OCI-LY3 (cell line): ENCODE results near the gene ACOX3.
"Not testable (repeated sequence)": the region's sequence is repeated elsewhere in the genome, so short reads cannot be mapped to it uniquely, and the experiment has no call there.

Experiments
- H2AFZ ChIP-seq: fragments of 200-600, 300-600 bp; shearing (Covaris generic); 2 replicates; pipeline ENCODE4 v1.6.0; 2014; ENCODE audit warnings: antibody characterized with exemption, low read depth, low read length
- H3K27ac ChIP-seq: fragments of 200-600, 300-600 bp; sonication (generic); 2 replicates; pipeline ENCODE4 v1.5.1; 2014; ENCODE audit warnings: mild to moderate bottlenecking, low read length, moderate library complexity, mixed read lengths
- H3K27me3 ChIP-seq: fragments of 200-600, 300-600 bp; sonication (generic); 2 replicates; pipeline ENCODE4 v1.6.1; 2014; ENCODE audit warnings: low read depth, low read length, mixed read lengths
- H3K36me3 ChIP-seq: fragments of 200-600, 300-600 bp; sonication (generic); replicated peaks from 2 replicates; pipeline ENCODE3; 2014; ENCODE audit warnings: low read depth, low read length, mixed read lengths
- H3K4me1 ChIP-seq: fragments of 300-600, 200-600 bp; sonication (generic); 2 replicates; pipeline ENCODE4 v1.6.1; 2014; ENCODE audit warnings: low read length, mixed read lengths
- H3K4me2 ChIP-seq: fragments of 200-600, 300-600 bp; sonication (generic); 2 replicates; pipeline ENCODE4 v1.6.1; 2014; ENCODE audit warnings: low read length, mixed read lengths
- H3K4me3 ChIP-seq: fragments of 300-600, 200-600 bp; sonication (generic); 2 replicates; pipeline ENCODE4 v1.5.1; 2014; ENCODE audit warnings: antibody characterized with exemption, mild to moderate bottlenecking, low read length, moderate library complexity
- H3K79me2 ChIP-seq: fragments of 300-600, 200-600 bp; shearing (Covaris generic); 2 replicates; pipeline ENCODE4 v1.6.1; 2014; ENCODE audit warnings: mild to moderate bottlenecking, low read length, mixed read lengths
- H3K9ac ChIP-seq: fragments of 300-600, 200-600 bp; shearing (Covaris generic); 2 replicates; pipeline ENCODE4 v1.6.0; 2014; ENCODE audit warnings: mild to moderate bottlenecking, low read length, moderate library complexity
- H3K9me3 ChIP-seq: fragments of 200-600, 300-600 bp; shearing (Covaris generic); 2 replicates; pipeline ENCODE4 v1.6.1; 2014; ENCODE audit warnings: low read length, mixed read lengths; ENCODE audit not compliant: insufficient read depth
- H4K20me1 ChIP-seq: fragments of 200-600, 300-600 bp; sonication (generic); 2 replicates; pipeline ENCODE4 v1.6.1; 2016; ENCODE audit warnings: low read length, mixed read lengths; ENCODE audit not compliant: insufficient read depth
- EZH2phosphoT487 ChIP-seq: fragments of 200-600 bp; shearing (Covaris generic); IDR thresholded peaks from 2 replicates; pipeline ENCODE4 v1.6.1; 2018; ENCODE audit warnings: antibody characterized with exemption, mixed run types, low read depth
- TF ChIP-seq, protein P1 (sequence below): fragments of 200-600, 300-600 bp; sonication (generic); IDR thresholded peaks from 2 replicates; pipeline ENCODE4 v1.5.1; 2014; ENCODE audit warnings: antibody characterized with exemption, low read length, low read depth

The ACOX3 gene

DNA sequence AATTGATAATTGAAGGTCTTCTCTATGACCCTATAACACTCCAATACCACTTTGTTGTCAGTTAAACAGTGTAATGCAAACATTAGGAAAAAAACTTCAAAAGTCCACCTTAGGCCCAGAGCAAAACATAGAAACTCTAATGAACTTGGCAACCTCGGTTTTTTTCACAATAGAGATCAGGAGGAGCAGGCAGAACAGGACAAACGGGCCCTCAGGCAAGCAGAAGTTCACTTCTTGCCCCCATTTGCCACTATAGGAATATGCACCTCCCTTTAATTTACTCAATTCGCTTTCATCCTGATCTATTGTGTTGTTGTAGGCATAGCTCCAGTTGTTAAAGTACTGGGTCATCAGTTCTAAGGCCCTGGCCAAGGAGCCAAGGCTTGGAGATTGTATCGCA, 18.2 kb downstream of the ACOX3 start:
- no peak overlapping the region for H3K27ac ChIP-seq

GRCh38 chr4:8420151-8420550, 20.4 kb downstream of the ACOX3 start:
- H3K4me3 ChIP-seq, H3K4me2 ChIP-seq, H3K9ac ChIP-seq, H3K27ac ChIP-seq, H3K36me3 ChIP-seq, H3K9me3 ChIP-seq, H3K4me1 ChIP-seq, H2AFZ ChIP-seq, H3K27me3 ChIP-seq: not testable (repeated sequence)
- Histone ChIP-seq H4K20me1 (peaks cover 17% of the 10 kb centered on the region), H3K79me2 (peaks cover 30% of the 10 kb centered on the region)

More for the DNA sequence above, 18.2 kb downstream of the ACOX3 start:
- Histone ChIP-seq H3K79me2 (peaks cover 39% of the 10 kb centered on the region), H3K4me1 (peaks cover 3% of the 10 kb centered on the region), H3K9ac (no peak overlapping the region), H2AFZ (no peak overlapping the region), H3K9me3 (no peaks in the 10 kb centered on the region), H4K20me1 (peaks cover 10% of the 10 kb centered on the region), H3K36me3 (no peaks in the 10 kb centered on the region), H3K4me2 (no peak overlapping the region), H3K4me3 (no peak overlapping the region), H3K27me3 (no peaks in the 10 kb centered on the region)
- TF ChIP-seq, protein P1, sequence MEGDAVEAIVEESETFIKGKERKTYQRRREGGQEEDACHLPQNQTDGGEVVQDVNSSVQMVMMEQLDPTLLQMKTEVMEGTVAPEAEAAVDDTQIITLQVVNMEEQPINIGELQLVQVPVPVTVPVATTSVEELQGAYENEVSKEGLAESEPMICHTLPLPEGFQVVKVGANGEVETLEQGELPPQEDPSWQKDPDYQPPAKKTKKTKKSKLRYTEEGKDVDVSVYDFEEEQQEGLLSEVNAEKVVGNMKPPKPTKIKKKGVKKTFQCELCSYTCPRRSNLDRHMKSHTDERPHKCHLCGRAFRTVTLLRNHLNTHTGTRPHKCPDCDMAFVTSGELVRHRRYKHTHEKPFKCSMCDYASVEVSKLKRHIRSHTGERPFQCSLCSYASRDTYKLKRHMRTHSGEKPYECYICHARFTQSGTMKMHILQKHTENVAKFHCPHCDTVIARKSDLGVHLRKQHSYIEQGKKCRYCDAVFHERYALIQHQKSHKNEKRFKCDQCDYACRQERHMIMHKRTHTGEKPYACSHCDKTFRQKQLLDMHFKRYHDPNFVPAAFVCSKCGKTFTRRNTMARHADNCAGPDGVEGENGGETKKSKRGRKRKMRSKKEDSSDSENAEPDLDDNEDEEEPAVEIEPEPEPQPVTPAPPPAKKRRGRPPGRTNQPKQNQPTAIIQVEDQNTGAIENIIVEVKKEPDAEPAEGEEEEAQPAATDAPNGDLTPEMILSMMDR, result no peak
- TF ChIP-seq EZH2phosphoT487, result no peak

GRCh38 chr4:8419222-8420041, 21.1 kb downstream of the ACOX3 start:
- H3K4me1 ChIP-seq, result no peaks in the 10 kb centered on the region
- H3K27me3 ChIP-seq, result no peaks in the 10 kb centered on the region
- TF ChIP-seq, protein P1, result no peak
- TF ChIP-seq EZH2phosphoT487, result no peak
- H3K4me3 ChIP-seq, result no peak overlapping the region
- H3K9me3 ChIP-seq, result no peaks in the 10 kb centered on the region
- H3K27ac ChIP-seq, result no peak overlapping the region
- peaks cover 17% of the 10 kb centered on the region for H4K20me1 ChIP-seq
- H3K4me2 ChIP-seq, result no peak overlapping the region
- peaks cover 30% of the 10 kb centered on the region for H3K79me2 ChIP-seq
- H3K9ac ChIP-seq, result no peak overlapping the region
- H2AFZ ChIP-seq, result no peak overlapping the region
- peaks cover 12% of the 10 kb centered on the region for H3K36me3 ChIP-seq

DNA sequence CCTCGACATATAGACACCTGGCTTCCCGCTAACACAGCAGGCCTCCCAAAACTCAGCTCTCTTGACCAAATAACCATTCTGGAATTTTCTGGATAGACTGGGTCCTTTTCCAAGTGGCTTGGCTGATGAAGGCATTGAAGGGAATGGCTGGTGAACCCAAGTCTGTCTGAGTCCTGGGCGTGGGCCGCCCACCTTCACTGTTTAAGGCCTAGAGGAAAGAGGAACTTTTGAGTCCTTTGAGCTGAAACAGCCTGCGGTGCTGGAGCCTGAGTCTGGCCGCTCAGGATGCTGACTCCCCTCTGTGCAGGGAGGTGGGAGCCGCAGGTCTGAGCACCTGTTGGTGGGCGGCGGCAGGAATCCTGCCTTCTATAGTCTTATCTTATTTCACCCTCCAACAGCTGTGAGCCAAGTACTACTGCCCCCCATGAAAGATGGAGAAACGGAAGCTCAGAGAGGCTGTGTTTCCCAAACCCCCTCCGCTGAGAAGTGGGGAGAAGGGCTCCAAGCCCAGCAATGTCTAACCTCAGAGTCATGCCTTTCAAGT, 23.4 kb downstream of the ACOX3 start:
- Histone ChIP-seq H3K4me1 (no peaks in the 10 kb centered on the region), H3K27me3 (no peaks in the 10 kb centered on the region), H3K4me2 (no peak overlapping the region), H4K20me1 (peaks cover 17% of the 10 kb centered on the region), H2AFZ (no peak overlapping the region), H3K9me3 (no peaks in the 10 kb centered on the region), H3K27ac (no peak overlapping the region), H3K79me2 (peaks cover 30% of the 10 kb centered on the region), H3K4me3 (no peak overlapping the region), H3K36me3 (peaks cover 19% of the 10 kb centered on the region), H3K9ac (no peak overlapping the region)
- TF ChIP-seq, protein P1, result no peak
- no peak for TF ChIP-seq EZH2phosphoT487
